HepG2 (cell line): ENCODE data around the gene CNNM3. TPM values are rescaled to one million over a fixed set of nuclear protein-coding genes. Genes with fewer than 3 reads are reported as not detected.

ENCODE experiments used
- ATAC-seq: fragments of 200-7000 bp; cut with Tn5 transposase; 3 replicates; pipeline ENCODE4 v1.9.1; 2020; ENCODE audit warnings: mild to moderate bottlenecking, moderate library complexity
- BruUV-seq: library from RNA; stranded (reverse); fragments of 400-500 nt; replicated peaks from 2 replicates; lab custom pipeline; 2021; lab: Mats Ljungman, UMichigan
- CTCF ChIA-PET: fragments of 300-600 bp; formaldehyde crosslinking; extraction: SDS; loops from one replicate; lab custom pipeline; 2021; ENCODE audit warnings: low total read pairs, inconsistent platforms, low intra/inter-chr PET ratio; lab: Yijun Ruan, JAX
- POLR2A ChIA-PET: fragments of 350-600 bp; sonication (Branson Sonifier 250); formaldehyde crosslinking; loops from one replicate; lab custom pipeline; 2020; ENCODE audit warnings: antibody characterized with exemption, inconsistent platforms; lab: Yijun Ruan, JAX
- DNase-seq: peaks from one replicate; pipeline ENCODE4 v3.0.0-alpha.2; 2015; ENCODE audit warnings: low spot score
- FAIRE-seq: peaks from 3 replicates; lab custom pipeline; 2011; peaks lifted over from hg19 to GRCh38; lab: Jason Lieb, UNC
- H2AFZ ChIP-seq: one replicate; pipeline ENCODE4 v1.6.1; 2011; ENCODE audit warnings: low read length, inconsistent platforms
- H3K27ac ChIP-seq: fragments of 300-600 bp; 3 replicates; pipeline ENCODE4 v1.8.0; 2011; ENCODE audit warnings: mixed run types, mild to moderate bottlenecking, mixed read lengths, low read length, inconsistent platforms; ENCODE audit not compliant: insufficient read depth; ENCODE audit errors: extremely low read length
- H3K27me3 ChIP-seq, 2 experiments: fragments of 200-600 bp in 1 of 2; 2 replicates in 1 of 2; 3 replicates in 1 of 2; pipeline versions ENCODE4 v1.6.0 to v1.8.0; 2011; ENCODE audit warnings: low read length in 2 of 2, mild to moderate bottlenecking in 2 of 2, moderate library complexity in 2 of 2, inconsistent platforms in 1 of 2; ENCODE audit not compliant: insufficient read depth in 2 of 2, control insufficient read depth in 1 of 2
- H3K36me3 ChIP-seq, 2 experiments: fragments of 200-600 bp in 1 of 2; replicated peaks in 1 of 2; 2 replicates in 1 of 2; 3 replicates in 1 of 2; pipeline versions ENCODE4 v1.5.1 to v1.8.0; 2011; ENCODE audit warnings: low read length in 2 of 2, inconsistent platforms in 1 of 2; ENCODE audit not compliant: insufficient read depth in 2 of 2, control insufficient read depth in 1 of 2
- H3K4me1 ChIP-seq: 2 replicates; pipeline ENCODE4 v1.5.1; 2012; ENCODE audit warnings: low read length, inconsistent platforms; ENCODE audit not compliant: insufficient read depth
- H3K4me2 ChIP-seq: 2 replicates; pipeline ENCODE4 v1.6.0; 2011; ENCODE audit warnings: low read depth, low read length, inconsistent platforms
- H3K4me3 ChIP-seq, 3 experiments: fragments of 200-600 bp in 1 of 3; sonication (generic), shearing (Covaris generic) in 1 of 3; replicated peaks in 1 of 3; 2 replicates each; pipeline ENCODE4 v1.5.1; 2011 to 2016; ENCODE audit warnings: low read length in 3 of 3, inconsistent platforms in 2 of 3, low read depth in 2 of 3, mild to moderate bottlenecking in 2 of 3, control low read depth in 1 of 3, mixed read lengths in 1 of 3; ENCODE audit not compliant: insufficient read depth in 1 of 3
- H3K79me2 ChIP-seq: one replicate; pipeline ENCODE4 v1.6.1; 2011; ENCODE audit warnings: low read length, inconsistent platforms; ENCODE audit not compliant: insufficient read depth
- H3K9ac ChIP-seq: 2 replicates; pipeline ENCODE4 v1.6.0; 2011; ENCODE audit warnings: mild to moderate bottlenecking, low read depth, low read length, inconsistent platforms; ENCODE audit not compliant: insufficient read depth
- H3K9me3 ChIP-seq: 2 replicates; pipeline ENCODE4 v1.5.1; 2012; ENCODE audit warnings: mild to moderate bottlenecking, low read length
- H4K20me1 ChIP-seq: 2 replicates; pipeline ENCODE4 v1.6.0; 2011; ENCODE audit warnings: inconsistent platforms, mild to moderate bottlenecking, low read length, moderate library complexity; ENCODE audit not compliant: insufficient read depth
- ATRX ChIP-seq: sonication (generic); formaldehyde crosslinking; IDR thresholded peaks from 2 replicates; pipeline ENCODE4 v1.4.0; 2020; ENCODE audit warnings: missing genetic modification reagents, borderline replicate concordance
- BHLHE40 ChIP-seq: IDR thresholded peaks from 2 replicates; pipeline ENCODE4 v1.6.1; 2011; ENCODE audit warnings: low read length, improper control_type of control experiment
- MLXIP ChIP-seq: sonication (generic); formaldehyde crosslinking; IDR thresholded peaks from 2 replicates; pipeline ENCODE4 v1.9.0; 2021; ENCODE audit warnings: missing genetic modification reagents, borderline replicate concordance
- ZBTB43 ChIP-seq: sonication (generic); formaldehyde crosslinking; conservative IDR thresholded peaks from 2 replicates; pipeline ENCODE4 v1.4.0; 2020; ENCODE audit warnings: missing genetic modification reagents
- ZFP90 ChIP-seq: sonication (generic); formaldehyde crosslinking; IDR thresholded peaks from 2 replicates; pipeline ENCODE4 v1.8.0; 2022; ENCODE audit warnings: missing genetic modification reagents, mild to moderate bottlenecking, inconsistent platforms, borderline replicate concordance
- ZNF280B ChIP-seq: sonication (generic); formaldehyde crosslinking; IDR thresholded peaks from 2 replicates; pipeline ENCODE4 v1.5.0; 2020; ENCODE audit warnings: missing genetic modification reagents, mild to moderate bottlenecking, borderline replicate concordance
- ZNF280D ChIP-seq: sonication (generic); formaldehyde crosslinking; IDR thresholded peaks from 2 replicates; pipeline ENCODE4 v1.5.1; 2020; ENCODE audit warnings: mild to moderate bottlenecking, missing genetic modification reagents
- ZNF468 ChIP-seq: sonication (generic); formaldehyde crosslinking; IDR thresholded peaks from 2 replicates; pipeline ENCODE4 v1.8.0; 2022; ENCODE audit warnings: mild to moderate bottlenecking, moderate library complexity, missing genetic modification reagents
- ZNF577 ChIP-seq: sonication (generic); formaldehyde crosslinking; IDR thresholded peaks from 2 replicates; pipeline ENCODE4 v1.4.0; 2020; ENCODE audit warnings: mild to moderate bottlenecking, low read depth, missing genetic modification reagents, borderline replicate concordance
- ZNF598 ChIP-seq: sonication (generic); formaldehyde crosslinking; IDR thresholded peaks from 2 replicates; pipeline ENCODE4 v1.5.1; 2020; ENCODE audit warnings: mild to moderate bottlenecking, missing genetic modification reagents, borderline replicate concordance
- ZNF652 ChIP-seq: IDR thresholded peaks from 2 replicates; pipeline ENCODE4 v1.6.1; 2016; ENCODE audit warnings: low read depth, borderline replicate concordance
- WGBS: methylation state at CpG from one replicate; pipeline ENCODE4 v1.1.6; 2017; ENCODE audit warnings: low lambda C conversion rate; 5-methylcytosine and 5-hydroxymethylcytosine counted together
- in situ Hi-C: cut with HindIII; loops from 2 replicates; pipeline ENCODE4 v1.10.0; 2017; ENCODE audit warnings: low pct_unique_long_range_greater_than_20kb; ENCODE audit not compliant: extremely low pct_ligation_motif_present
- intact Hi-C: fragments of 100-400 bp; cut with micrococcal nuclease; formaldehyde crosslinking; loops from one replicate; pipeline ENCODE4 v1.10.0; 2022; ENCODE audit not compliant: unreplicated experiment
- polyA plus RNA-seq, 8 experiments: library from polyadenylated mRNA; depleted of rRNA in 3 of 8; stranded (reverse) in 7 of 8; unstranded in 1 of 8; fragments of >200 nt; fragmentation: Illumina TruSeq in 4 of 8; extraction: Trizol in 4 of 8; gene quantifications; 2 replicates each; pipeline versions ENCODE4 v1.2.1 to v1.2.3, GENCODE V29; 2011 to 2016; ENCODE audit warnings: low read depth in 4 of 8, missing spikeins in 1 of 8, mixed read lengths in 1 of 8; ENCODE audit not compliant: insufficient read depth in 1 of 8
- total RNA-seq, 5 experiments: library from RNA; depleted of rRNA; stranded (reverse); fragments of >200 nt; fragmentation: Illumina TruSeq; extraction: Trizol; gene quantifications; 2 replicates each; pipeline ENCODE4 v1.2.3, GENCODE V29; 2016; ENCODE audit warnings: low read depth in 1 of 5

CNNM3 gene
- total and polyA plus RNA-seq, 2 of the 13 experiments (the other 11 are each of a cell fraction or from before 2014, with no cell fraction given) = 21.2 to 27.9 TPM

- no TSS peak for BruUV-seq
- Histone ChIP-seq H2AFZ (no peak overlapping the region), H3K4me3 (no peak overlapping the region), H3K9me3 (no peaks in the 10 kb centered on the region), H3K9ac (no peak overlapping the region), H3K27me3 (no peaks in the 10 kb centered on the region), H4K20me1 (no peaks in the 10 kb centered on the region)
- DNase-seq = no peak
- in situ Hi-C loops = no loop called here
- no peak for TF ChIP-seq MLXIP (CRISPR knock-in tag)
- TF ChIP-seq ZNF280D (CRISPR knock-in tag) = no peak
- TF ChIP-seq BHLHE40 = no peak
- no peak for TF ChIP-seq ZFP90 (CRISPR knock-in tag)
- TF ChIP-seq ZNF468 (CRISPR knock-in tag) = no peak
- no peak for TF ChIP-seq ZBTB43
- TF ChIP-seq ZNF652 = no peak
- no peak for TF ChIP-seq ZNF280B (CRISPR knock-in tag)
- TF ChIP-seq ZNF598 (CRISPR knock-in tag) = no peak
- TF ChIP-seq ATRX (CRISPR knock-in tag) = no peak
- TF ChIP-seq ZNF577 (CRISPR knock-in tag) = no peak
- TF ChIP-seq, all 625 proteins: peak for 0
- Histone ChIP-seq H3K4me2 (no peak overlapping the region), H3K36me3 (peaks cover 8 to 26% of the 10 kb centered on the region in 2 experiments), H3K79me2 (no peaks in the 10 kb centered on the region), H3K4me1 (peaks cover 14% of the 10 kb centered on the region), H3K27ac (no peak overlapping the region)
- POLR2A ChIA-PET = interaction anchor here (3.3 kb wide), 1 partner anchor 11 kb away, joined by 16 read pairs; the partner anchor contains the start of gene ANKRD39
- intact Hi-C loops = no loop called here
- FAIRE-seq = no peak
- CTCF ChIA-PET = no interaction called here
- WGBS = over 99% methylated on average over 5 of the region's 5 CpGs
- no peak for ATAC-seq
These were observed 30.8 kb downstream of the CNNM3 start for GRCh38 chr2:96846825-96847224.
